ENCODE data around the gene SLC16A7.

DNA sequence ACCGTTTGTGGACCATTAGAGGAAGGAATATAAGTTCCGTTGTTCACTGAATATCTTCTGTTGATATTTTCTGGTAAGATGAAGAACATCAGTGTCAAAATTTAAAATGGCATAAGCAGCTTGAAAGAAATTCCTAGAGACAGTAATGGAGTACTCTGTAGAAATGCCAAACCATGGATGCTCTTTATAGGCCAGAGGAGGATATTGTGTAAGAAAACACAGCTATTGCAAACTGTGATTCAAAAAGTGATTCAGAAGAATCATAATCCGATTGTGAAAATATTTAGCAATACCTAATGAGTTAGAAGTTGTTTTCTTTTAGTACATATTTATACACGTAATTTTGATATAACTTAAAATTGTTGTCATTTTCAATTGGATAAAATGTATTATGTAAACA is 102.8 kb downstream of the SLC16A7 start:
- TF ChIP-seq, protein P1, sequence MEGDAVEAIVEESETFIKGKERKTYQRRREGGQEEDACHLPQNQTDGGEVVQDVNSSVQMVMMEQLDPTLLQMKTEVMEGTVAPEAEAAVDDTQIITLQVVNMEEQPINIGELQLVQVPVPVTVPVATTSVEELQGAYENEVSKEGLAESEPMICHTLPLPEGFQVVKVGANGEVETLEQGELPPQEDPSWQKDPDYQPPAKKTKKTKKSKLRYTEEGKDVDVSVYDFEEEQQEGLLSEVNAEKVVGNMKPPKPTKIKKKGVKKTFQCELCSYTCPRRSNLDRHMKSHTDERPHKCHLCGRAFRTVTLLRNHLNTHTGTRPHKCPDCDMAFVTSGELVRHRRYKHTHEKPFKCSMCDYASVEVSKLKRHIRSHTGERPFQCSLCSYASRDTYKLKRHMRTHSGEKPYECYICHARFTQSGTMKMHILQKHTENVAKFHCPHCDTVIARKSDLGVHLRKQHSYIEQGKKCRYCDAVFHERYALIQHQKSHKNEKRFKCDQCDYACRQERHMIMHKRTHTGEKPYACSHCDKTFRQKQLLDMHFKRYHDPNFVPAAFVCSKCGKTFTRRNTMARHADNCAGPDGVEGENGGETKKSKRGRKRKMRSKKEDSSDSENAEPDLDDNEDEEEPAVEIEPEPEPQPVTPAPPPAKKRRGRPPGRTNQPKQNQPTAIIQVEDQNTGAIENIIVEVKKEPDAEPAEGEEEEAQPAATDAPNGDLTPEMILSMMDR (IDR thresholded peaks at IDR 0.05; ENCODE audit: poor library complexity, severe bottlenecking) = no peak
- TF ChIP-seq SMC3 (conservative IDR thresholded peaks at IDR 0.05; ENCODE audit: poor library complexity) (no peak), POLR2AphosphoS5 (IDR thresholded peaks at IDR 0.05) (no peak), EZH2 (IDR thresholded peaks at IDR 0.05; ENCODE audit: borderline replicate concordance, insufficient read depth, low read length, poor library complexity, severe bottlenecking) (no peak), TAF1 (IDR thresholded peaks at IDR 0.05; ENCODE audit: low read depth) (no peak), MXI1 (conservative IDR thresholded peaks at IDR 0.05; ENCODE audit: poor library complexity, severe bottlenecking) (no peak)
